GM19240 (cell line): ENCODE data around the gene PYGB.
"Not testable (repeated sequence)": the region's sequence is repeated elsewhere in the genome, so short reads cannot be mapped to it uniquely, and the experiment has no call there.

Source experiments
- DNase-seq: peaks from one replicate; pipeline ENCODE4 v3.0.0; 2011; ENCODE audit warnings: low spot score; ENCODE audit not compliant: insufficient read length

The PYGB gene

GRCh38 chr20:25310268-25310920 is 62.5 kb downstream of the PYGB start:
- DNase-seq: peak; percentile 79

GRCh38 chr20:25310921-25311728 is 63.2 kb downstream of the PYGB start:
- no peak for DNase-seq

- not testable (repeated sequence) for DNase-seq
Measured at GRCh38 chr20:25312716-25313115, 64.8 kb downstream of the PYGB start.

- no peak for DNase-seq
Measured at GRCh38 chr20:25313593-25313992, 65.7 kb downstream of the PYGB start.

- DNase-seq: no peak
Measured at GRCh38 chr20:25314497-25315417, 66.9 kb downstream of the PYGB start.

GRCh38 chr20:25315418-25316210 is 67.7 kb downstream of the PYGB start:
- no peak for DNase-seq

- DNase-seq: no peak
Measured at GRCh38 chr20:25316506-25317190, 68.8 kb downstream of the PYGB start.

- DNase-seq: no peak
Measured at GRCh38 chr20:25317351-25318075, 69.6 kb downstream of the PYGB start.

- peak; percentile 84 for DNase-seq
Measured at GRCh38 chr20:25318471-25319240, 70.8 kb downstream of the PYGB start.

- no peak for DNase-seq
Measured at GRCh38 chr20:25319241-25320034, 71.6 kb downstream of the PYGB start.

- DNase-seq: no peak
Measured at GRCh38 chr20:25320035-25320800, 72.3 kb downstream of the PYGB start.

GRCh38 chr20:25321262-25321831 is 73.5 kb downstream of the PYGB start:
- no peak for DNase-seq

- DNase-seq: no peak
Measured at GRCh38 chr20:25321991-25322390, 74.1 kb downstream of the PYGB start.

GRCh38 chr20:25323496-25324246 is 75.8 kb downstream of the PYGB start:
- no peak for DNase-seq

GRCh38 chr20:25324412-25324811 is 76.5 kb downstream of the PYGB start:
- no peak for DNase-seq

GRCh38 chr20:25325073-25325472 is 77.2 kb downstream of the PYGB start:
- no peak for DNase-seq
